Measurements from ENCODE around the gene OR2G3. TPM values are rescaled to one million over a fixed set of nuclear protein-coding genes. Genes with fewer than 3 reads are reported as not detected.

The OR2G3 gene
- total RNA-seq, 1 experiment from 2014 or later, result not detected

GRCh38 chr1:247574236-247574635, 31.1 kb upstream of the OR2G3 start:
- no peaks in the 10 kb centered on the region for H3K36me3 Mint-ChIP-seq (ENCODE audit: insufficient read depth, unreplicated experiment)
- H3K4me3 Mint-ChIP-seq (ENCODE audit: unreplicated experiment), result no peak overlapping the region
- ChIA-PET CTCF (interaction anchor here (0.6 to 9.9 kb wide), 8 partner anchors 45 to 666 kb away, joined by 3 to 92 read pairs (median 4); no protein-coding TSS in a partner anchor), POLR2A (no interaction called here)
- no peaks in the 10 kb centered on the region for H3K27me3 Mint-ChIP-seq (ENCODE audit: insufficient read depth, unreplicated experiment)
- H3K4me1 Mint-ChIP-seq (ENCODE audit: insufficient read depth, unreplicated experiment), result peaks cover 10% of the 10 kb centered on the region
- no peak overlapping the region for H3K27ac Mint-ChIP-seq (ENCODE audit: low read depth, unreplicated experiment)
- TF ChIP-seq CTCF (IDR thresholded peaks at IDR 0.05; ENCODE audit: unreplicated experiment), result no peak
- BruUV-seq (replicated peaks), result no TSS peak
- H3K9me3 Mint-ChIP-seq (ENCODE audit: unreplicated experiment), result peaks cover 24% of the 10 kb centered on the region
- no peak for DNase-seq (ENCODE audit: unreplicated experiment)
- intact Hi-C loops (cut with micrococcal nuclease), result no loop called here

- intact Hi-C loops (cut with micrococcal nuclease), result no loop called here
- Mint-ChIP-seq H3K36me3 (ENCODE audit: insufficient read depth, unreplicated experiment) (no peaks in the 10 kb centered on the region), H3K27me3 (ENCODE audit: insufficient read depth, unreplicated experiment) (no peaks in the 10 kb centered on the region), H3K4me3 (ENCODE audit: unreplicated experiment) (no peak overlapping the region), H3K9me3 (ENCODE audit: unreplicated experiment) (peaks cover 23% of the 10 kb centered on the region), H3K4me1 (ENCODE audit: insufficient read depth, unreplicated experiment) (peaks cover 10% of the 10 kb centered on the region), H3K27ac (ENCODE audit: low read depth, unreplicated experiment) (no peak overlapping the region)
- TF ChIP-seq CTCF (IDR thresholded peaks at IDR 0.05; ENCODE audit: unreplicated experiment), result no peak
- ChIA-PET CTCF (interaction anchor here (0.5 to 9.9 kb wide), 7 partner anchors 12 to 200 kb away, joined by 3 to 92 read pairs (median 3); no protein-coding TSS in a partner anchor), POLR2A (no interaction called here)
- peak; percentile 41 for DNase-seq (ENCODE audit: unreplicated experiment)
- BruUV-seq (replicated peaks), result no TSS peak
Observed at GRCh38 chr1:247574664-247575063, 30.7 kb upstream of the OR2G3 start.

GRCh38 chr1:247576514-247576913, 28.9 kb upstream of the OR2G3 start:
- CTCF ChIA-PET, result interaction anchor here (0.6 to 9.9 kb wide), 32 partner anchors 12 to 1746 kb away, joined by 3 to 92 read pairs (median 4); partner anchors contain the start of gene OR2G2
- intact Hi-C loops (cut with micrococcal nuclease), result loop anchor here (1.0 to 2.0 kb wide), 4 partner anchors 89 to 670 kb away; no protein-coding TSS in a partner anchor
- Mint-ChIP-seq H3K27ac (ENCODE audit: low read depth, unreplicated experiment) (no peak overlapping the region), H3K36me3 (ENCODE audit: insufficient read depth, unreplicated experiment) (no peaks in the 10 kb centered on the region), H3K9me3 (ENCODE audit: unreplicated experiment) (peaks cover 7% of the 10 kb centered on the region), H3K27me3 (ENCODE audit: insufficient read depth, unreplicated experiment) (no peaks in the 10 kb centered on the region), H3K4me3 (ENCODE audit: unreplicated experiment) (no peak overlapping the region), H3K4me1 (ENCODE audit: insufficient read depth, unreplicated experiment) (peaks cover 10% of the 10 kb centered on the region)
- TF ChIP-seq CTCF (IDR thresholded peaks at IDR 0.05; ENCODE audit: unreplicated experiment), result peak; percentile 75
- POLR2A ChIA-PET, result no interaction called here
- BruUV-seq (replicated peaks), result no TSS peak
- peak; percentile 49 for DNase-seq (ENCODE audit: unreplicated experiment)

GRCh38 chr1:247578946-247579460, 26.4 kb upstream of the OR2G3 start:
- no peak for DNase-seq (ENCODE audit: unreplicated experiment)
- intact Hi-C loops (cut with micrococcal nuclease), result no loop called here
- H3K4me1 Mint-ChIP-seq (ENCODE audit: insufficient read depth, unreplicated experiment), result peaks cover 10% of the 10 kb centered on the region
- no TSS peak for BruUV-seq (replicated peaks)
- ChIA-PET CTCF (interaction anchor here (1.0 to 9.9 kb wide), 7 partner anchors 9 to 208 kb away, joined by 3 to 92 read pairs (median 4); partner anchors contain the start of gene OR2G2), POLR2A (interaction anchor here (1.2 kb wide), 1 partner anchor 9 kb away, joined by 4 read pairs; the partner anchor contains the start of gene OR2G2)
- TF ChIP-seq CTCF (IDR thresholded peaks at IDR 0.05; ENCODE audit: unreplicated experiment), result no peak
- no peak overlapping the region for H3K27ac Mint-ChIP-seq (ENCODE audit: low read depth, unreplicated experiment)
- no peaks in the 10 kb centered on the region for H3K36me3 Mint-ChIP-seq (ENCODE audit: insufficient read depth, unreplicated experiment)
- no peaks in the 10 kb centered on the region for H3K9me3 Mint-ChIP-seq (ENCODE audit: unreplicated experiment)
- no peak overlapping the region for H3K4me3 Mint-ChIP-seq (ENCODE audit: unreplicated experiment)
- no peaks in the 10 kb centered on the region for H3K27me3 Mint-ChIP-seq (ENCODE audit: insufficient read depth, unreplicated experiment)
